AG04450 (cell line): ENCODE results near the gene OGFOD1. TPM values are rescaled to one million over a fixed set of nuclear protein-coding genes. Genes with fewer than 3 reads are reported as not detected.

Source experiments
- CTCF ChIA-PET: fragments of 300-600, 350-600 bp; formaldehyde crosslinking; extraction: SDS; loops from one replicate; lab custom pipeline; 2022; ENCODE audit warnings: antibody characterized with exemption, inconsistent platforms; lab: Charles Lee
- POLR2A ChIA-PET: fragments of 350-600 bp; formaldehyde crosslinking; extraction: SDS; loops from one replicate; lab custom pipeline; 2021; ENCODE audit warnings: antibody characterized with exemption, inconsistent platforms; lab: Yijun Ruan, JAX
- DNase-seq: peaks from one replicate; pipeline ENCODE4 v3.0.0-alpha.2; 2011; ENCODE audit warnings: low read depth, low spot score
- H3K27ac ChIP-seq: one replicate; pipeline ENCODE4 v1.5.1; 2012; ENCODE audit warnings: low read depth, low read length, control low read depth
- H3K27me3 ChIP-seq: one replicate; pipeline ENCODE4 v1.6.0; 2012; ENCODE audit warnings: low read length; ENCODE audit not compliant: control insufficient read depth, insufficient read depth
- H3K4me3 ChIP-seq: 2 replicates; pipeline ENCODE4 v1.5.1; 2011; ENCODE audit warnings: mild to moderate bottlenecking, low read depth, low read length, control low read depth
- H3K9me3 ChIP-seq: 2 replicates; pipeline ENCODE4 v1.5.1; 2012; ENCODE audit warnings: low read length; ENCODE audit not compliant: control insufficient read depth, insufficient read depth
- polyA plus RNA-seq: library from polyadenylated mRNA; depleted of rRNA; stranded (reverse); fragments of >200 nt; gene quantifications from 2 replicates; pipeline ENCODE4 v1.2.3, GENCODE V29; 2011
- TF ChIP-seq, protein P1 (sequence below): IDR thresholded peaks from 2 replicates; pipeline ENCODE4 v1.5.1; 2011; ENCODE audit warnings: low read depth, low read length, control low read depth, inconsistent platforms

Gene OGFOD1
- polyA plus RNA-seq, 1 experiment, result 89.0 TPM

DNA sequence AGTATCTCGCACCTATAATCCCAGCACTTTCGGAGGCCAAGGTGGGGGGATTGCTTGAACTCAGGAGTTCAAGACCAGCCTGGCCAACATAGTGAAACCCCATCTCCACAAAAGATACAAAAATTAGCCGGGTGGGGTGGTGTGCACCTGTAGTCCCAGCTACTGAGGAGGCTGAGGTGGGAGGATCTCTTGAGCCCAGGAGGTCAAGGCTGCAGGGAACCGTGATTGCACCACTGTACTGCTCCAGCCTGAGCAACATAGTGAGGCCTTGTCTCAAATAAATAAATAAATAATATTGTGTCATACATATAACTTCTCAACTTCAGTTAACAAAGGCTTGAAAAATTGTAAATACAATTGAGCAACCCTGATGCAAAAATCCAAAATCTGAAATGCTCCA, 34.2 kb upstream of the OGFOD1 start:
- ChIA-PET POLR2A (no interaction called here), CTCF (interaction anchor here (0.6 kb wide), 1 partner anchor 474 kb away, joined by 3 read pairs; no protein-coding TSS in a partner anchor)
- Histone ChIP-seq H3K9me3 (no peaks in the 10 kb centered on the region), H3K27ac (no peak overlapping the region), H3K27me3 (no peaks in the 10 kb centered on the region), H3K4me3 (no peak overlapping the region)
- TF ChIP-seq, protein P1, sequence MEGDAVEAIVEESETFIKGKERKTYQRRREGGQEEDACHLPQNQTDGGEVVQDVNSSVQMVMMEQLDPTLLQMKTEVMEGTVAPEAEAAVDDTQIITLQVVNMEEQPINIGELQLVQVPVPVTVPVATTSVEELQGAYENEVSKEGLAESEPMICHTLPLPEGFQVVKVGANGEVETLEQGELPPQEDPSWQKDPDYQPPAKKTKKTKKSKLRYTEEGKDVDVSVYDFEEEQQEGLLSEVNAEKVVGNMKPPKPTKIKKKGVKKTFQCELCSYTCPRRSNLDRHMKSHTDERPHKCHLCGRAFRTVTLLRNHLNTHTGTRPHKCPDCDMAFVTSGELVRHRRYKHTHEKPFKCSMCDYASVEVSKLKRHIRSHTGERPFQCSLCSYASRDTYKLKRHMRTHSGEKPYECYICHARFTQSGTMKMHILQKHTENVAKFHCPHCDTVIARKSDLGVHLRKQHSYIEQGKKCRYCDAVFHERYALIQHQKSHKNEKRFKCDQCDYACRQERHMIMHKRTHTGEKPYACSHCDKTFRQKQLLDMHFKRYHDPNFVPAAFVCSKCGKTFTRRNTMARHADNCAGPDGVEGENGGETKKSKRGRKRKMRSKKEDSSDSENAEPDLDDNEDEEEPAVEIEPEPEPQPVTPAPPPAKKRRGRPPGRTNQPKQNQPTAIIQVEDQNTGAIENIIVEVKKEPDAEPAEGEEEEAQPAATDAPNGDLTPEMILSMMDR, result no peak
- DNase-seq, result no peak

DNA sequence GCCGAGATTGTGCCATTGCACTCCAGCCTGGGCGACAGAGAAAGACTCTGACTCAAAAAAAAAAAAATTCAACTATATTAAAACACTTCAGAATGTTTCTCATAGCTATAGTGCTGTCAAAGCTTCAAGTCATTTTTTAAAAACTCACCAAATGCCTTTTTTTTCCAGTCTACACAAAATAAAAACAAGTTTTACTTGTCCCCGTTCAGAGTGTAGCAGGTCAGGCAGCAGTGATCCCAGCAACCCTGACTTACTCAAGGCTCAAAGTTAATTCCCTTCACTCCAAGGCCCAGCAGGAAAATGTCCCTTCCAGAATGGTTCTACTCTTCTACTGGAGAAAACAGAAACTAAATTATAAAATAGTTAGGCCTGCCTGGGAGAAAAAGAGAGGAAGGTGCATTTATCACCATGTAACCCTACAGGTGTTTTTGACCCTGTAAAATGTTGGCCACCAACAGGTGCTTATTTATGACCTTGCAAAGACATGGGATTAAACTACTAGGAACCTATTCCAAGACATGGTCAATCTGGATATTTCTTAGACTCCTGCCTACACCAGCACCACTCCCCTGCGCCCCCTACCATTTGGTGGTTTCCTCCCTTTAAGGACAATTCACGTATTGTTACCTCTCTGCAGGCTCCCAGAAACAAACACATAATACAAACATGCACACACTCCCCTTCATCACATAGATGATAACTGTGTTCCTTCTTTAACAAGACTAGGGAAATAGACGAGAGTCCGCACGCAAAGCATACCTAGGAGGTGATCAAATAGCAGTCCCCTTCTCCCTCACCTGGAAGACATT, 31.4 kb upstream of the OGFOD1 start:
- CTCF ChIA-PET, result interaction anchor here (0.9 to 1.0 kb wide), 4 partner anchors 61 to 282 kb away, joined by 3 to 4 read pairs (median 3); no protein-coding TSS in a partner anchor
- Histone ChIP-seq H3K27me3 (no peaks in the 10 kb centered on the region), H3K27ac (no peak overlapping the region), H3K4me3 (no peak overlapping the region), H3K9me3 (no peaks in the 10 kb centered on the region)
- POLR2A ChIA-PET, result interaction anchor here (0.6 to 0.7 kb wide), 2 partner anchors 8 to 154 kb away, joined by 3 read pairs; no protein-coding TSS in a partner anchor
- TF ChIP-seq, protein P1, result no peak
- no peak for DNase-seq

DNA sequence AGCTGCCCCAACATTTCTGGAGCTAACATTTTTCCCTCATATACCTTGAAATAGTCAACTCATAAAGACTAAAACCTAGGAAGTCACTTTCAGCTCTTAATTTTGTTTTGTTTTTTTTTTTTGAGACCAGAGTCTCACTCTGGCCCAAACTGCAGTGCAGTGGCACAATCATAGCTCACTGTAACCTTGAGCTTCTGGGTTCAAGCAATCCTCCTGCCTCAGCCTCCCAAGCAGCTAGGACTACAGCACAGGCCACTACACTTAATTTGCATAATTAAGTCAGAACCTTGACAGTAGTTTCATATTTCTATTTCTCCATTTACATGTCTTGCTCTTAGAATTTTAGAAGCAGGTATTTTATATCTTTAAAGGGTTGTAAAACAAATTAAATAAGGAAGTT, 30.7 kb upstream of the OGFOD1 start:
- CTCF ChIA-PET, result interaction anchor here (0.9 to 1.0 kb wide), 3 partner anchors 61 to 102 kb away, joined by 3 to 4 read pairs (median 3); no protein-coding TSS in a partner anchor
- H3K27ac ChIP-seq, result no peak overlapping the region
- H3K27me3 ChIP-seq, result no peaks in the 10 kb centered on the region
- H3K4me3 ChIP-seq, result no peak overlapping the region
- H3K9me3 ChIP-seq, result no peaks in the 10 kb centered on the region
- no peak for DNase-seq
- POLR2A ChIA-PET, result interaction anchor here (0.6 kb wide), 1 partner anchor 153 kb away, joined by 3 read pairs; no protein-coding TSS in a partner anchor
- TF ChIP-seq, protein P1, result no peak

- no peak for DNase-seq
- CTCF ChIA-PET, result no interaction called here
- no peak overlapping the region for H3K4me3 ChIP-seq
- no peaks in the 10 kb centered on the region for H3K9me3 ChIP-seq
- TF ChIP-seq, protein P1, result no peak
- POLR2A ChIA-PET, result no interaction called here
- no peak overlapping the region for H3K27ac ChIP-seq
- H3K27me3 ChIP-seq, result no peaks in the 10 kb centered on the region
Observed at GRCh38 chr16:56421313-56421712, 30.0 kb upstream of the OGFOD1 start.

DNA sequence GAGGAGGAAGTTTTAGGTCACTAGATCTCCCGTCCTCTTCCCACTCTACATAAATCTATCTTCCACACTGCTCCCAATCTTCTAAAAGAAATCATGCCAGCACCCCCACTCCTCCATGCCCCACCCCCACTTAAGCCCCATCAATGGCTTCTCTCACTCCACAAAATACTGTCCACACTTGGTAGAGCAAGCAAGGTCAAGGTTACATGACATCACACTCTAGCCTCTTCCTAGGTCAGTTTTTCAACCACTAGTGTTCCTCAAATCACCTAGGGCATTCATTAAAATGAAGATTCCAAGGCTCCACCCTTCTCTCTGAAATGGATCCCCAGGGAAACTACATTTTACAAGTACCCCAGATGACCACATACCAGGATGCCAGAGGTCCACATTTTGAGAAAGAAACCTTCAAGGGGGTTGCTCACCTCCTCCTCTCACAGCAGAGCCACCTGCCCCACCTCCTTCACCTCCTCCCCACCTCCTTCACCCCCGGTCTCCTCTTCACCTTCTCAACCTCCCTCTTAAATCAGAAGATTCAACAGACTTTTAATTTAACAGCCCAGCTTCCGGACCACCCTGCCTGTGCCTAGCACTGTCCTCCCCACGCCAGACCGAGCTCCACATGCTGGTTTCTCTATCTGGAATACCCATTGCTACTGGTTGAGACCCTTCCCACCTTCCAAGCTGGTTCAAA, 29.2 kb upstream of the OGFOD1 start:
- POLR2A ChIA-PET, result no interaction called here
- no peak overlapping the region for H3K4me3 ChIP-seq
- H3K27ac ChIP-seq, result no peak overlapping the region
- no peaks in the 10 kb centered on the region for H3K27me3 ChIP-seq
- no peaks in the 10 kb centered on the region for H3K9me3 ChIP-seq
- CTCF ChIA-PET, result no interaction called here
- DNase-seq, result no peak
- TF ChIP-seq, protein P1, result no peak
